Measurements from ENCODE around the gene TBC1D7. TPM values are rescaled to one million over a fixed set of nuclear protein-coding genes. Genes with fewer than 3 reads are reported as not detected.

TBC1D7 gene
- total RNA-seq, result 13.7 and 21.0 TPM in 2 replicates

GRCh38 chr6:13328076-13328874, at the start of gene TBC1D7:
TSS of gene TBC1D7 (minus strand) at chr6:13328537. CDS start at chr6:13326898, 1,639 bp downstream.

Other genes starting within 250 kb of the TBC1D7 start
- gene GFOD1, start 159.1 kb upstream of the TBC1D7 start, total RNA-seq, result 1.3 and 1.5 TPM in 2 replicates
- 6.0 and 8.6 TPM in 2 replicates for gene SIRT5, start 246.1 kb upstream of the TBC1D7 start, total RNA-seq

Measured in mesangial cell (primary cell).